Activated T-cell treated with anti-CD3 and anti-CD28 coated beads, Interleukin-2, amount 50 U/mL, for 1 hour (primary cell): Measurements from ENCODE around the gene USP17L30.
"Not testable (repeated sequence)": the region's sequence is repeated elsewhere in the genome, so short reads cannot be mapped to it uniquely, and the experiment has no call there.

Experiments used
- DNase-seq: peaks from one replicate; pipeline ENCODE4 v3.0.0-alpha.2; 2020

Gene USP17L30

GRCh38 chr4:9362829-9363228, at the start of gene USP17L30:
Gene USP17L30 (plus strand): TSS chr4:9363129. CDS start chr4:9363129, 0 bp downstream.
- DNase-seq: not testable (repeated sequence)

DNA sequence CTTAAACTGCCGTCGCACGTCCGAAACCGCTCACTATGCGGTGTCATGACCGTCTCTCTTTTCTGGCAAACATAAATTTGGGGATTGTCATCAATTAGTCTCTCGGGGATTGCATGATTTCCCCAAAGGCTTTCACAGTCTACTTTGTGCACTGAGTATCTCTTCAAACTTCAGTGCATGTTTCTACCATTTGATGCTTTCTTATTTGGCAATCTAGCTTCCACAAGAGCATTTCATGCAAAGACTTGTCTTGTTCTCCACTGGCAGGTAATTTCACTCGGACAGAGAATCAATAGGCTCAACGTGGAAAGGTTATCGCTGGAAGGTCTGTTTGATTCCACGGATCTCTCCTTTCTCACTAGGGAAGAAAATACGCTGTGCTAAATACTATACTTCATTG, 38.7 kb upstream of the USP17L30 start:
- not testable (repeated sequence) for DNase-seq

DNA sequence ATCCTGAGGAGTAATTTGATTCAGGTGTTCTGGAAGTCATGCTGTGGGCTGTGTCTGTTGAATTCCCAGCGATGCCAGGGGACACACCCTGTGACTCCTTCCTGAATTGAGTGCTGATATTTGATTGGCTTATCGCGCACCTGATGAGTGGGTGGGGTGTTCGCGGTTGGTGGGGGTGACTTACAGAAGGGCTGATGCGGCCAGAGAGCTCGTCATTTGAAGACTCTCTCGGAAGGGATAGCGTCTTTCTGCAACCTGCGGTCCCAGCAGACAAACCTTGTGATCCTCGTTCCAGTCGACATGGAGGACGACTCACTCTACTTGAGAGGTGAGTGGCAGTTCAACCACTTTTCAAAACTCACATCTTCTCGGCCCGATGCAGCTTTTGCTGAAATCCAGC, 38.1 kb upstream of the USP17L30 start, which contains the start of gene USP17L24:
Gene USP17L24 (plus strand): TSS at position 301 of the 400 bp plus-strand sequence. CDS start 0 bp downstream, at position 301.
- not testable (repeated sequence) for DNase-seq

GRCh38 chr4:9329611-9330010, 33.3 kb upstream of the USP17L30 start, which contains the start of gene USP17L25:
Gene USP17L25 (plus strand): TSS chr4:9329911. CDS start chr4:9329911, 0 bp downstream.
- not testable (repeated sequence) for DNase-seq

DNA sequence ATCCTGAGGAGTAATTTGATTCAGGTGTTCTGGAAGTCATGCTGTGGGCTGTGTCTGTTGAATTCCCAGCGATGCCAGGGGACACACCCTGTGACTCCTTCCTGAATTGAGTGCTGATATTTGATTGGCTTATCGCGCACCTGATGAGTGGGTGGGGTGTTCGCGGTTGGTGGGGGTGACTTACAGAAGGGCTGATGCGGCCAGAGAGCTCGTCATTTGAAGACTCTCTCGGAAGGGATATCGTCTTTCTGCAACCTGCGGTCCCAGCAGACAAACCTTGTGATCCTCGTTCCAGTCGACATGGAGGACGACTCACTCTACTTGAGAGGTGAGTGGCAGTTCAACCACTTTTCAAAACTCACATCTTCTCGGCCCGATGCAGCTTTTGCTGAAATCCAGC, 28.6 kb upstream of the USP17L30 start, which contains the start of gene USP17L26:
Gene USP17L26 (plus strand): TSS at position 301 of the 400 bp plus-strand sequence. CDS start 0 bp downstream, at position 301.
- not testable (repeated sequence) for DNase-seq

GRCh38 chr4:9339103-9339502, 23.8 kb upstream of the USP17L30 start, which contains the start of gene USP17L5:
Gene USP17L5 (plus strand): TSS chr4:9339403. CDS start chr4:9339403, 0 bp downstream.
- DNase-seq: not testable (repeated sequence)

- not testable (repeated sequence) for DNase-seq
Observed at GRCh38 chr4:9343848-9344247, 19.1 kb upstream of the USP17L30 start, which contains the start of gene USP17L27. Gene USP17L27 (plus strand): TSS chr4:9344148. CDS start chr4:9344148, 0 bp downstream.

DNA sequence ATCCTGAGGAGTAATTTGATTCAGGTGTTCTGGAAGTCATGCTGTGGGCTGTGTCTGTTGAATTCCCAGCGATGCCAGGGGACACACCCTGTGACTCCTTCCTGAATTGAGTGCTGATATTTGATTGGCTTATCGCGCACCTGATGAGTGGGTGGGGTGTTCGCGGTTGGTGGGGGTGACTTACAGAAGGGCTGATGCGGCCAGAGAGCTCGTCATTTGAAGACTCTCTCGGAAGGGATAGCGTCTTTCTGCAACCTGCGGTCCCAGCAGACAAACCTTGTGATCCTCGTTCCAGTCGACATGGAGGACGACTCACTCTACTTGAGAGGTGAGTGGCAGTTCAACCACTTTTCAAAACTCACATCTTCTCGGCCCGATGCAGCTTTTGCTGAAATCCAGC, 14.3 kb upstream of the USP17L30 start, which contains the start of gene USP17L28:
Gene USP17L28 (plus strand): TSS at position 301 of the 400 bp plus-strand sequence. CDS start 0 bp downstream, at position 301.
- not testable (repeated sequence) for DNase-seq

DNA sequence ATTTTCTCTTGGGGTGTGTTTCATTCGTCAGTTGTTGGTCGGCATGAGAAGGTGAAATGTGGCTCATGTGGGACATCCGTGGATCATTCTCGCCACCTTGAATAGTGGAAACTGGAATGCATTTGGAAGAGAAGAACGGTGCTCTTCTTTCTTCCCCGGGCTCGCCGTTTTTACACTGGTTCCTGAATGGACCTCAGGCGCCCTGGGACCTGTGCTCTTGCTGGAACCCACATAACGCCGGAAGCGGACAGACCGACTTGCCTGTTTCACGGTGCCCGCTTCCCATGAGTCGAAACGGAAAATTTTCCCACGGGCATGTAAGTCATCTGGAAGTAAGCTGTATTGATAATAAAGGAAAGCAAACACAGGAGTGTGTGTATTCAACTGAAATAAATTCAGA, 12.1 kb upstream of the USP17L30 start:
- DNase-seq: not testable (repeated sequence)

DNA sequence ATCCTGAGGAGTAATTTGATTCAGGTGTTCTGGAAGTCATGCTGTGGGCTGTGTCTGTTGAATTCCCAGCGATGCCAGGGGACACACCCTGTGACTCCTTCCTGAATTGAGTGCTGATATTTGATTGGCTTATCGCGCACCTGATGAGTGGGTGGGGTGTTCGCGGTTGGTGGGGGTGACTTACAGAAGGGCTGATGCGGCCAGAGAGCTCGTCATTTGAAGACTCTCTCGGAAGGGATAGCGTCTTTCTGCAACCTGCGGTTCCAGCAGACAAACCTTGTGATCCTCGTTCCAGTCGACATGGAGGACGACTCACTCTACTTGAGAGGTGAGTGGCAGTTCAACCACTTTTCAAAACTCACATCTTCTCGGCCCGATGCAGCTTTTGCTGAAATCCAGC, 9.6 kb upstream of the USP17L30 start, which contains the start of gene USP17L29:
Gene USP17L29 (plus strand): TSS at position 301 of the 400 bp plus-strand sequence. CDS start 0 bp downstream, at position 301.
- DNase-seq: not testable (repeated sequence)

GRCh38 chr4:9379881-9380280, 17.0 kb downstream of the USP17L30 start:
- DNase-seq: not testable (repeated sequence)

GRCh38 chr4:9381012-9381534, 18.1 kb downstream of the USP17L30 start:
- DNase-seq: peak; percentile 42

DNA sequence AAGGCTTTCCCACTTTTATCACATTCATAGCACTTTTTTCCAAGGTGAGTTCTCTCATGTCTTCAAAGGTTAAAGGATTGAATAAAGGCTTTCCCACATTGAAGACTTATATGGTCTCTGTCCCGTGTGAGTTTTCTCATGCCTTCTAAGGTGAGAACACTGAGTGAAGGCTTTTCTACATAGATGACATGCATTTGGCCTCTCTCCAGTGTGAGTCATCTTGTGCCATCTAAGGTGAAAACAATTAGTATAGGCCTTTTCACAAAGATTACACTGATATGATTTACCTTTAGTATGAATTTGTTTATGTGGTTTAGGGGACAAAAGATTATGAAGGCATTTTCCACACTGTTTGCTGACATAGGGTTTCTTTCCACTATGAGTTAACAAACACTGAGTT, 21.2 kb downstream of the USP17L30 start:
- DNase-seq: no peak

DNA sequence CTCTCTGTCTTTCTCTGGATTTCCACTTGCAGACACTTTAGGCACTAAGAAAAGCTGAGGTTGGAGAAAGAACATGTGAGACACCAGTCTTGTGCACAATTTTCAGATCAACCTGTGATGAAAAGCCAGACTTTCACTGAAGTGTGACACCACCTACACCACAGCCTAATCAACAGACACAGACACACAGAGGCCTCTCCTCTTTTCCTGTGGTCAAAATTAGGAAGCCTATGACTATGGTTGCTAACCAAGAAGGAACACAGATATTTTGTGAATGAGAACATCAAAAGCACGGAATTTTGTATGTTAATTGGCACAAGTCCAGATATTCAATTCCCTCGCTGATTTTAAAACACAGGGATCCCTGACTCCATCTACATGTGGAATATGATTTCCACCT, 26.1 kb downstream of the USP17L30 start:
- not testable (repeated sequence) for DNase-seq

DNA sequence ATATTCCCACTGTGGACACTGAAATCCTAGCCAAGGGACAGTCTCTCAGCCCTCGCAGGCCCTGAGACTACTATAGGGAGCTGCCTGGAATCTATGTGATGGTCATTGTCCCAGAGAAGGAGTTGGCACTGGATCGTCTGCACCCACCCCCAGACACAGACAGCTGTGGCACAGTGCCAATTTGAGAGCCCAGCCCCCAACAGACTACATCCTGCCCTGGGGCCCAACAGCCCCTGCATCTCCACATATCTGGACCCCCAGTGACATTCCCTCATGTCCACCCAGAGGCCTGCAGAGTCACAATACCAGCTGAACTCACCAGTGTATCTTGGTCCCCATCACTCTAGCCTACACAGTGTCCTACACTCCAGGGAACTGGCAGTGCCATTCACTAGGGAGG, 42.8 kb downstream of the USP17L30 start:
- not testable (repeated sequence) for DNase-seq

DNA sequence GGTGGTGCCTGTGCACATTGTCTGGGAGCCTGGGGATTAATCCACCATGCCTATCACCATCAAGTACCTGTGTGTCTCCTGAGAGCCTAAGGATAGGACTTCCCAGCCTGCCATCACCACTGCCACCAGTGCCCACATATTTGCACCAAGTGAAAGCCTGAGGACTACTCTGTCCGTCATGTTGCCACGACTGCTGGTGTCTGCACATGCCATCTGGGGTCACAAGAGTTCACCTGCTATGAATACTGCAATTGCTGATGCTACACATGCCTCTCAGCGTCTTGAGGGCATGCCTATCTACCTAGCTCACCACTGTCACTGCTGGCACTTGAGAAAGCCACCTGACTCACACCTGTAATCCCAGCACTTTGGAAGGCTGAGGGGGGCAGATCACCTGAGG, 43.6 kb downstream of the USP17L30 start:
- DNase-seq: not testable (repeated sequence)

DNA sequence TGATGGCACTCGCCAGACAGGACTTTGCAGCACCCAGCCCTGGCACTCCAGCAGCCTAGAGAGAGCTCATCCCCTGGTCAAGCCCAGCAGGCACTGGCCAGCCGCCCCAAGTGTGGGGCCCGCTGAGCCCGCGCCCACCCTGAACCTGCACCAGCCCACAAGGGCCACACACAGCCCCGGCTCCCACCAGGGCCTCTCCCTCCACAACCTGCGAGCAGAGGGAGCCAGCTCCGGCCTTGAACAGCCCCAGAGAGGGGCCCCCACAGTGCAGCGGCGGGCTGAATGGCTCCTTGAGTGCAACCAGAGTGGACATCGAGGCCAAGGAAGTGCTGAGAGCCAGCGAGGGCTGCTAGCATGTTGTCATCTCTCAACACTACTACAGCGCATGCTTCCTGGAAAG, 46.9 kb downstream of the USP17L30 start:
- no peak for DNase-seq
